ENCODE data around the gene ADPRHL1. TPM values are rescaled to one million over a fixed set of nuclear protein-coding genes. Genes with fewer than 3 reads are reported as not detected.

ADPRHL1 gene
- total RNA-seq, 1 donor from 2014 or later, result 2.6 TPM

GRCh38 chr13:113413898-113414282, 39.4 kb downstream of the ADPRHL1 start:
- H3K27me3 Mint-ChIP-seq (ENCODE audit: unreplicated experiment), result peaks cover 3% of the 10 kb centered on the region
- H3K36me3 Mint-ChIP-seq (ENCODE audit: unreplicated experiment), result no peaks in the 10 kb centered on the region
- H3K4me1 Mint-ChIP-seq (ENCODE audit: unreplicated experiment), result peaks cover 42% of the 10 kb centered on the region
- H3K27ac Mint-ChIP-seq (ENCODE audit: unreplicated experiment), result peak overlapping the region; percentile 75
- TF ChIP-seq, protein P1, sequence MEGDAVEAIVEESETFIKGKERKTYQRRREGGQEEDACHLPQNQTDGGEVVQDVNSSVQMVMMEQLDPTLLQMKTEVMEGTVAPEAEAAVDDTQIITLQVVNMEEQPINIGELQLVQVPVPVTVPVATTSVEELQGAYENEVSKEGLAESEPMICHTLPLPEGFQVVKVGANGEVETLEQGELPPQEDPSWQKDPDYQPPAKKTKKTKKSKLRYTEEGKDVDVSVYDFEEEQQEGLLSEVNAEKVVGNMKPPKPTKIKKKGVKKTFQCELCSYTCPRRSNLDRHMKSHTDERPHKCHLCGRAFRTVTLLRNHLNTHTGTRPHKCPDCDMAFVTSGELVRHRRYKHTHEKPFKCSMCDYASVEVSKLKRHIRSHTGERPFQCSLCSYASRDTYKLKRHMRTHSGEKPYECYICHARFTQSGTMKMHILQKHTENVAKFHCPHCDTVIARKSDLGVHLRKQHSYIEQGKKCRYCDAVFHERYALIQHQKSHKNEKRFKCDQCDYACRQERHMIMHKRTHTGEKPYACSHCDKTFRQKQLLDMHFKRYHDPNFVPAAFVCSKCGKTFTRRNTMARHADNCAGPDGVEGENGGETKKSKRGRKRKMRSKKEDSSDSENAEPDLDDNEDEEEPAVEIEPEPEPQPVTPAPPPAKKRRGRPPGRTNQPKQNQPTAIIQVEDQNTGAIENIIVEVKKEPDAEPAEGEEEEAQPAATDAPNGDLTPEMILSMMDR (IDR thresholded peaks at IDR 0.05), result no peak
- DNase-seq (ENCODE audit: extremely low spot score, unreplicated experiment), result no peak
- no peaks in the 10 kb centered on the region for H3K9me3 Mint-ChIP-seq (ENCODE audit: unreplicated experiment)
- peak overlapping the region; percentile 22 for H3K4me3 Mint-ChIP-seq (ENCODE audit: unreplicated experiment)

- H3K9me3 Mint-ChIP-seq (ENCODE audit: unreplicated experiment), result no peaks in the 10 kb centered on the region
- H3K27me3 Mint-ChIP-seq (ENCODE audit: unreplicated experiment), result peaks cover 3% of the 10 kb centered on the region
- no peaks in the 10 kb centered on the region for H3K36me3 Mint-ChIP-seq (ENCODE audit: unreplicated experiment)
- peak overlapping the region; percentile 75 for H3K27ac Mint-ChIP-seq (ENCODE audit: unreplicated experiment)
- peaks cover 45% of the 10 kb centered on the region for H3K4me1 Mint-ChIP-seq (ENCODE audit: unreplicated experiment)
- DNase-seq (ENCODE audit: extremely low spot score, unreplicated experiment), result no peak
- H3K4me3 Mint-ChIP-seq (ENCODE audit: unreplicated experiment), result peak overlapping the region; percentile 22
- TF ChIP-seq, protein P1 (IDR thresholded peaks at IDR 0.05), result no peak
These were observed 40.0 kb downstream of the ADPRHL1 start for GRCh38 chr13:113413178-113413897.

GRCh38 chr13:113412440-113412839, 40.8 kb downstream of the ADPRHL1 start:
- Mint-ChIP-seq H3K9me3 (ENCODE audit: unreplicated experiment) (no peaks in the 10 kb centered on the region), H3K4me1 (ENCODE audit: unreplicated experiment) (peaks cover 45% of the 10 kb centered on the region), H3K36me3 (ENCODE audit: unreplicated experiment) (no peaks in the 10 kb centered on the region), H3K4me3 (ENCODE audit: unreplicated experiment) (no peak overlapping the region), H3K27me3 (ENCODE audit: unreplicated experiment) (peaks cover 3% of the 10 kb centered on the region), H3K27ac (ENCODE audit: unreplicated experiment) (no peak overlapping the region)
- no peak for DNase-seq (ENCODE audit: extremely low spot score, unreplicated experiment)
- TF ChIP-seq, protein P1 (IDR thresholded peaks at IDR 0.05), result no peak

GRCh38 chr13:113411216-113412023, 41.9 kb downstream of the ADPRHL1 start:
- no peak for DNase-seq (ENCODE audit: extremely low spot score, unreplicated experiment)
- H3K4me3 Mint-ChIP-seq (ENCODE audit: unreplicated experiment), result no peak overlapping the region

More at GRCh38 chr13:113411216-113412023, 41.9 kb downstream of the ADPRHL1 start:
- no peaks in the 10 kb centered on the region for H3K9me3 Mint-ChIP-seq (ENCODE audit: unreplicated experiment)
- TF ChIP-seq, protein P1 (IDR thresholded peaks at IDR 0.05), result no peak
- peak overlapping the region; percentile 82 for H3K27ac Mint-ChIP-seq (ENCODE audit: unreplicated experiment)
- H3K36me3 Mint-ChIP-seq (ENCODE audit: unreplicated experiment), result no peaks in the 10 kb centered on the region
- peaks cover 48% of the 10 kb centered on the region for H3K4me1 Mint-ChIP-seq (ENCODE audit: unreplicated experiment)
- H3K27me3 Mint-ChIP-seq (ENCODE audit: unreplicated experiment), result no peaks in the 10 kb centered on the region
